HUES48 (cell line): ENCODE results near the gene THBS4.

Experiments used
- H3K27ac ChIP-seq: one replicate; pipeline ENCODE4 v1.7.0; 2013; ENCODE audit warnings: low read depth, low read length, inconsistent platforms
- H3K27me3 ChIP-seq: 2 replicates; pipeline ENCODE4 v1.6.1; 2013; ENCODE audit warnings: mild to moderate bottlenecking, low read length; ENCODE audit not compliant: control insufficient read depth, insufficient read depth
- H3K36me3 ChIP-seq: 2 replicates; pipeline ENCODE4 v1.6.1; 2013; ENCODE audit warnings: low read length; ENCODE audit not compliant: control insufficient read depth, insufficient read depth
- H3K4me1 ChIP-seq: 2 replicates; pipeline ENCODE4 v1.6.1; 2013; ENCODE audit warnings: mild to moderate bottlenecking, low read length; ENCODE audit not compliant: control insufficient read depth, insufficient read depth
- H3K4me3 ChIP-seq: 2 replicates; pipeline ENCODE4 v1.5.1; 2013; ENCODE audit warnings: mild to moderate bottlenecking, low read depth, low read length
- H3K9ac ChIP-seq: 2 replicates; pipeline ENCODE4 v1.6.1; 2013; ENCODE audit warnings: mild to moderate bottlenecking, low read depth, low read length, moderate library complexity
- H3K9me3 ChIP-seq: 2 replicates; pipeline ENCODE4 v1.6.1; 2013; ENCODE audit warnings: low read length; ENCODE audit not compliant: control insufficient read depth, insufficient read depth

THBS4 gene

DNA sequence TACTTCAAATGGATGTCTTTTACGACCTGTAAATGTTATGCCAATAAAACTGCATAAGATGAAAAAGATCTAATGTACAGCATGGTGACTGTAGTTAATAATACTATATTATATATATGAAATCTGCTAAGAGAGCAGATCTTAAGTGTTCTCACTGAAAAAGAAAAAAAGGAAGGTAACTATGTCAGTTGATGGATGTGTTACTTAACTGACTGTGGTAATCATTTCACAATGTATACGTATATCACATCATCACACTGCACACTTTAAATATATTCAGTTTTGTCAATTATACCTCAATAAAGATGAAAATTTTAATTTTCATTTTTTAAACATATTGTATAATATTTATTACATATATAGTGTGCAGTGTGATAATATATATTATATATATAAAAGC, 31.9 kb downstream of the THBS4 start:
- Histone ChIP-seq H3K27me3 (no peaks in the 10 kb centered on the region), H3K4me1 (peaks cover 13% of the 10 kb centered on the region), H3K9me3 (no peaks in the 10 kb centered on the region), H3K36me3 (no peaks in the 10 kb centered on the region), H3K4me3 (no peak overlapping the region), H3K9ac (no peak overlapping the region), H3K27ac (no peak overlapping the region)

DNA sequence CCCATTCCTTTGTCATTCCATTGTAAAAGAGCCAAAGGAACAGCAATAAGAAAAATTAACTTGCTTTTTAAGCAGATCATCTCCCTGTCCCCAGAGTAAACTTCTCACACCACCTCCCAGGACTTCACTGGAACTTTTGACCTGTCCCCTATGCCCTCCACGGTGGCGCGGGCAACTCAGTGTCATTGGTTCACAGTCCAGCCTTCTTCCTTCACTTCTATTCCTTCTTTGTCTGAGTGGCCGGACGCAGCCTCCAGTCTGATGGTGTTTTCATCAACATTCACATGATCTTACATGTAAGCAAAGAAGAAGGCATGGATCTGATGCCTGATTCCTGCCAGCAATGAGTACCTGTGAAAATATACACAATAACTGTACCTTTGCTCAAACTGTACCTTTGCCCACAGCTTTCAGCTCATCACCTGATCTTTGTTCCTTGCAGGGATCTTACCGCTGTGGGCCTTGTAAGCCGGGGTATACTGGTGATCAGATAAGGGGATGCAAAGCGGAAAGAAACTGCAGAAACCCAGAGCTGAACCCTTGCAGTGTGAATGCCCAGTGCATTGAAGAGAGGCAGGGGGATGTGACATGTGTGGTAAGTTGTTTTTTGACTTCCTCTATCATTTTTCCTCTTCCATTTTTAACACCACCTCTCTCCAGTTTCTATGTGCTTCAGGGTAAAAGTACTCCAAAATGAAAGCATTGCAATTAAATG, 32.5 kb downstream of the THBS4 start:
- no peak overlapping the region for H3K27ac ChIP-seq
- no peaks in the 10 kb centered on the region for H3K36me3 ChIP-seq
- H3K27me3 ChIP-seq = no peaks in the 10 kb centered on the region
- H3K4me3 ChIP-seq = no peak overlapping the region
- H3K9ac ChIP-seq = no peak overlapping the region
- H3K9me3 ChIP-seq = no peaks in the 10 kb centered on the region
- peaks cover 13% of the 10 kb centered on the region for H3K4me1 ChIP-seq

DNA sequence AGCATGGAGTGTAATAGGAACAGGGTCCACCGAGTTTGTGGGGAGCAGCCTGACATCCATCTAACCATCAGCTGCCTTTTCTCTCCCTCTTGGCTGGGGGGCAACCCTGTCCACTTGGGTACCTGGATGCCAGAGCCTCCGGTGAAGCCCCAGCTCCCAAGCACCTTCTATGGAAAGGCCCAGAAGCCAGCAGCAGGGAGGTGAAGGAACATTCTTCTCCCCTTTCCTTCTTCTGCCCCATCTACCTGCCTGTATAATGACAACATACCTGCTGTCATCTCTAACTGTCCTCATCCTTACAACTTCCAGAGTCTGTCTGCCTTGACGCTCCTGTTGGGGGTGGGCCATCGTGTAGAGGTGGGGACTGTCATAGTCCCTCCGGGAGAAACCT, 33.1 kb downstream of the THBS4 start:
- no peak overlapping the region for H3K9ac ChIP-seq
- no peaks in the 10 kb centered on the region for H3K36me3 ChIP-seq
- no peak overlapping the region for H3K27ac ChIP-seq
- no peaks in the 10 kb centered on the region for H3K27me3 ChIP-seq
- H3K4me3 ChIP-seq = no peak overlapping the region
- no peaks in the 10 kb centered on the region for H3K9me3 ChIP-seq
- H3K4me1 ChIP-seq = peaks cover 13% of the 10 kb centered on the region

DNA sequence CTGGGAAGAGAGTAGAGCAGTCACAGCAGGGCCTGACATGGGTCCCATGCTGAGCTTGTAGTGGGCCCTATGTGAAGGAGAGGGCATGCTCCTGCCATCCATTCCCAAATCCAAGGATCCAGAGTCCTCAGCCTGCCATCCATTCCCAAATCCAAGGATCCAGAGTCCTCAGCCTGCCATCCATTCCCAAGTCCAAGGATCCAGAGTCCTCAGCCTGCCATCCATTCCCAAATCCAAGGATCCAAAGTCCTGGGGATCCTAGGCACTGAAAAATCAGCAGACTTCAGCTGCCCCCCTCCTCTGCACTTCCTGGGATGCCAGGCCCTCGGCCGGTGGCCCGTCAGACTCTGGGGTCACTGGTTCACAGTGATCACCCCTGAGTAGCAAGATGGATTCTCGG, 33.6 kb downstream of the THBS4 start:
- no peaks in the 10 kb centered on the region for H3K36me3 ChIP-seq
- no peak overlapping the region for H3K27ac ChIP-seq
- H3K4me3 ChIP-seq = no peak overlapping the region
- no peak overlapping the region for H3K9ac ChIP-seq
- no peaks in the 10 kb centered on the region for H3K27me3 ChIP-seq
- no peaks in the 10 kb centered on the region for H3K9me3 ChIP-seq
- peaks cover 13% of the 10 kb centered on the region for H3K4me1 ChIP-seq

DNA sequence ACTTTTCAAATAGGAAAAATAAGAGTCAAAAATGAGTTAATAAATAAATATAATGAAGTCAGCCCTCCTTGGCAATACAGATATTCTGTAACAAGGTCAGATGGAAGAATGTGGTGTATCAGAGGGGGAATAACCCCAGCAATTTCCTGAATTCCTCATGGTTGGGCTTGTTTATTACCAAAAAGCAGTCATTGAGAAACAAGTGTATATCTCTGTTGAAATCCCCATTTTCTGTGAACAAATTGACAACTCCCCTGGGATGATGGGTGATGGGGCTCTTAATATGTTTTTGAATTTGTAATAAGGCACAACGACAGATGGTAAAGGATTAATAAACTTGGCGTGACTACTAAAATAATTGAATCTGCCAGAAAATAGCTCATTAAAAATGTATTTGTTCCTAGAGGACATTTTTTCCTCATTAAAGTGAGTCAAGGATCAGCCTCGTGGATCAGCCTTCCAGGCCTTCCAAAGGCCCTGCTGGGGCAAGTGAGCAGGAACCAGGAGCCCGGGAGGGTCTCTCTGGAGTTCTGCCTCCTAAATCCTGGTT, 34.2 kb downstream of the THBS4 start:
- Histone ChIP-seq H3K9me3 (no peaks in the 10 kb centered on the region), H3K36me3 (no peaks in the 10 kb centered on the region), H3K27me3 (no peaks in the 10 kb centered on the region), H3K4me3 (no peak overlapping the region), H3K27ac (no peak overlapping the region), H3K4me1 (peaks cover 13% of the 10 kb centered on the region), H3K9ac (no peak overlapping the region)

DNA sequence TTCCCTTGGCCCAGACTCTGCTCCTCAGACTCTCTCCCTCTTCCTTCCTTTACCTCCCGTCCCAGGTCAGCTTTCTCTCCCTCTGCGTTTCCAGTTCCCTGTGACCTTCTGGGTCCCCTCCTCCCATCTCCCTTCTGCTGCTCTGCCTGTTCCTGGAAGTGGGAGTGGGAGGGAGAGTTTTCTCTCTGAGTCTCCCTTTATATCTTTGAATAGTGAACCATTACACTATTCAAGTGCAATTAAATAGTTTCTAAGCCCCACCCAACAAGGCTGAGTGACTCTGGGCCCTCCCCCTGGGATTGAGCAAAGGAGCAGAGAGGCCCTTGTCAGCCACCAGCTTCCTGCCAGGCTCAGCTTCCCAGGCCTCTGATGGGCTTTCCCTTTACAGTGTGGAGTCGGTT, 34.8 kb downstream of the THBS4 start:
- Histone ChIP-seq H3K4me1 (peaks cover 9% of the 10 kb centered on the region), H3K36me3 (no peaks in the 10 kb centered on the region), H3K27ac (no peak overlapping the region), H3K9me3 (no peaks in the 10 kb centered on the region), H3K9ac (no peak overlapping the region), H3K27me3 (no peaks in the 10 kb centered on the region), H3K4me3 (no peak overlapping the region)

DNA sequence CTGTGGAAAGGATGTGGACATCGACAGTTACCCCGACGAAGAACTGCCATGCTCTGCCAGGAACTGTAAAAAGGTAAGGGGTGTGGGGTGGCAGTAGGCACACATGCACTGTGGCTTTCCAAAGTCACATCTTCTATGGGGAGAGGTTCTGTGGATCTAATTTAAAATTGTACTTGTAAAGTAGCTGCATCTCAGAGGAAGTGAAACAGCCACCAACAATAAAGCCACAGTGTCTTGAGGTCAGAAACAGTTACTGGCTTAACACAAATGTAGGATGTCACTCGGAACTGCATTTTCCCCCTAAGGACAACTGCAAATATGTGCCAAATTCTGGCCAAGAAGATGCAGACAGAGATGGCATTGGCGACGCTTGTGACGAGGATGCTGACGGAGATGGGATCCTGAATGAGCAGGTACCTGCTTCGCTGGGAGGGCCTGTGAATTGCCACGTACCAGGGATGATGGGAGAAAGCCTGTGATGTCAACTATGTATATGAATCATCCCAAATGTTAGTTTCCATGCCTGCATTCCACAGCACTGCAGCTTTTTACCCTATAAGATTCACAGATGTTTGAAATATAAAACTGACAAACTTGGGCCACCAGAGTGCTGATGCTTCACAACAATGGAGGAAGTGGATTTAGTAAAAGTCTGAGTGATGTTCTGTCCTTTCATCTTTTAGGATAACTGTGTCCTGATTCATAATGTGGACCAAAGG, 35.3 kb downstream of the THBS4 start:
- Histone ChIP-seq H3K9ac (no peak overlapping the region), H3K9me3 (no peaks in the 10 kb centered on the region), H3K27me3 (no peaks in the 10 kb centered on the region), H3K36me3 (no peaks in the 10 kb centered on the region), H3K27ac (no peak overlapping the region), H3K4me1 (peaks cover 6% of the 10 kb centered on the region; the same call in 1 of the 2 replicates), H3K4me3 (no peak overlapping the region)

DNA sequence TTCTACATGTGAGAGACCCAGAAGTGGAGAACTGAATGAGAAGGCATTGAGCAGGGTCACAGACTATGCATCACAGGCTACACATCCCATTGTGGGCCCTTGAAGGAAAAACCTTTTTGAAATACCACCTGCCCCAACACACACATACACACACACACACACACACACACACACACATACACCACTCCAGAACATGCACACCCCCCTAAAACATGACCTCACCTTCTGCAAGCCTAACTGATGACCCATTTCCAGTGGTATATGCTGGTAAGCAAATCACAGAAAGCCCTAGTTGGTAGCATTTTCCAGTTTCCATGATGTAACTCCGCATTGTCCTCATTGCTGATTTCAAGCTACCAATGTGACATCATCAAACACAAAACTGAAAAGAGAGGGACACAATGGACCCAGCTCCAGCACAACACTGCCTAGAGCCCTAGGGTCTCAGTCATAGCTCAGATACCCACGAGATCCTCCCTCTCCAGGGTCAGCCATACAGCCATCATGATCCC, 36.4 kb downstream of the THBS4 start:
- Histone ChIP-seq H3K27ac (no peak overlapping the region), H3K9ac (no peak overlapping the region), H3K4me3 (no peak overlapping the region), H3K36me3 (no peaks in the 10 kb centered on the region), H3K9me3 (no peaks in the 10 kb centered on the region), H3K27me3 (no peaks in the 10 kb centered on the region), H3K4me1 (peaks cover 6% of the 10 kb centered on the region; the same call in 1 of the 2 replicates)

DNA sequence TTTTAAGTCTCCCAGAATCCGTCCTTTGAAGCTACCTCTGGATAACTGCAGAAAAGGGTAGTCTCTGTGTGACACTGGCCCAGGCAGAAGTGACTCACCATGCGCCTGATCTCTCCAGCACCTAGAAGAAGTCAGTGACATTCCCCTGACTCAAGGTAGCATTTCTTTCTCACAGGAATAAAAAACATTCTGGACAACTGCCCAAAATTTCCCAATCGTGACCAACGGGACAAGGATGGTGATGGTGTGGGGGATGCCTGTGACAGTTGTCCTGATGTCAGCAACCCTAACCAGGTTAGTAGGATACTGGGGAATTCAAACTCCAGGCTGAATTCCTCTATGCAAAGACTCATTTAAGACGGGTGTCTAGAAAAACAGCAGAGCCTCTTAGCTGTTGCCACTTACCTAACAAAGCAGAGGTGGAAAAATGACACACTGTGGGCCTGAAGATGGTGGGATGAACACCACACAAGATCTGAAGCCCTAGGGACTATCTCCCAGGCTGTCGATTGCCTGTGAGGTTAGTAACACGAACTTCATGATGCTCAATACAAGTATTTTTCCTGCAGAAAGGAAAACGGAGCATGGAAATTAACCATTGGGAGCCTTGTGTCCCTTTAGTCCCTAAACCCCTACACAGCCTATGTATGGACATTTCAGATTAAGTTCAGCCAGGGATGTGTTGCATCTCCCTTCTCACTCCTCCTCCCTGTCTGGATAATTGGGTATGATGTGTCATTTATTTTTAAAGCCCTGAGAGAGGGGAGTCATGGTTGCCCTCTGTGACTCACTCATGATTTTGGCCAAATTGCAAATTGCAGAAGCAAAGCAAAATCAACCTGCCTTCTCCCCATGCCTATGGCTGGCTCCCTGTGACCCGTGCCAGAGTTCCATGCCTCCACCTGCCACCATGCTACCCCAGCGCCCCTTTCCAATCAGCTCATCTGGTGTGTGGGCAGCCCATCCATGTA, 37.2 kb downstream of the THBS4 start:
- Histone ChIP-seq H3K4me3 (no peak overlapping the region), H3K9me3 (no peaks in the 10 kb centered on the region), H3K36me3 (no peaks in the 10 kb centered on the region), H3K4me1 (peaks cover 6% of the 10 kb centered on the region; the same call in 1 of the 2 replicates), H3K27ac (no peak overlapping the region), H3K9ac (no peak overlapping the region), H3K27me3 (no peaks in the 10 kb centered on the region)

DNA sequence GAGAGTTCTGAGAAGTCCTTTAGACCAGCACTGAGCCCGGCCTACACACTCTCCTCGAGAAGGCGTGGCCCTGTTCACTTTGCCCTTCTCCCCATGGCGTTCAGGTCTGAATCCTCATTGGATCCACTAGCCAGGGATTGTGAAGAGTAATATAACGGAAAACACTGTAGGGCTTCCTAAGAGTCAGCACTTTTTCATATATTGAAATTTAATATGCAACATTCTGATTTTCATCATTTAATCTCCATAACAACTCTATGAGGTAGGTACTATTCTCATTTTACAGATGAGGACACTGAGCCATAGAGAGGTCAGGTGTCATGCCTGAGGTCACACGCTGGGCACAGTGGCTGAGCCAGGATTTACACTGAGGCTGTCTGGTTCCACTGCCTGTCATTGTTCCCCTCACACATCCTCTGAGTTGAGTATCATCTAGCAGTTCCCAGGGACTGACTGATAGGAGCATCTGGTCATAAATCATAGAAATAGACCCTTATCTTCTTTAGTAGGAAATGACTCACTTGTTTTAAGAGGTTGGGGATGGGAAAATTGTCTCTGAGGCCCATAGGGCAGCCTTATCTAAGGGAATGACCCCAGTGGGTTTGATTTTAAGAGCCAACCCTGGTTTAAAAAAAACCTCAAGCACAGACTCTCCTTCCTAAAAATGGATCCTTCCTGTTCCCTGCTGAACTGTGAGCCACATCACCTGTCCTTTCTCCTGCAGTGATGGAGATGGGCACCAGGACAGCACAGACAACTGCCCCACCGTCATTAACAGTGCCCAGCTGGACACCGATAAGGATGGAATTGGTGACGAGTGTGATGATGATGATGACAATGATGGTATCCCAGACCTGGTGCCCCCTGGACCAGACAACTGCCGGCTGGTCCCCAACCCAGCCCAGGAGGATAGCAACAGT, 41.2 kb downstream of the THBS4 start:
- no peaks in the 10 kb centered on the region for H3K4me1 ChIP-seq
- no peak overlapping the region for H3K27ac ChIP-seq
- no peaks in the 10 kb centered on the region for H3K36me3 ChIP-seq
- H3K9me3 ChIP-seq = no peaks in the 10 kb centered on the region
- no peak overlapping the region for H3K9ac ChIP-seq
- no peak overlapping the region for H3K4me3 ChIP-seq
- H3K27me3 ChIP-seq = no peaks in the 10 kb centered on the region
